Subcutaneous abdominal adipose tissue (tissue), 5 donors: ENCODE measurements around the gene SLC35G3.
"Not testable (repeated sequence)": the region's sequence is repeated elsewhere in the genome, so short reads cannot be mapped to it uniquely, and the experiment has no call there.

ENCODE experiments used
- H3K27ac ChIP-seq: one replicate; pipeline ENCODE4 v1.7.0; 2013; ENCODE audit warnings: low read depth, mild to moderate bottlenecking, inconsistent platforms, low read length, moderate library complexity
- H3K27me3 ChIP-seq, 5 donors: one replicate each; pipeline ENCODE4 v1.7.0; 2013; ENCODE audit warnings: low read length in 5 of 5, inconsistent platforms in 1 of 5; ENCODE audit not compliant: control insufficient read depth in 5 of 5, insufficient read depth in 4 of 5
- H3K36me3 ChIP-seq, 5 donors: one replicate each; pipeline ENCODE4 v1.7.0; 2013; ENCODE audit warnings: low read length in 5 of 5; ENCODE audit not compliant: control insufficient read depth in 5 of 5, insufficient read depth in 5 of 5
- H3K4me1 ChIP-seq, 5 donors: one replicate each; pipeline ENCODE4 v1.7.0; 2013; ENCODE audit warnings: low read length in 5 of 5, mild to moderate bottlenecking in 3 of 5, moderate library complexity in 1 of 5; ENCODE audit not compliant: control insufficient read depth in 5 of 5, insufficient read depth in 5 of 5
- H3K4me3 ChIP-seq, 5 donors: one replicate each; pipeline ENCODE4 v1.7.0; 2013; ENCODE audit warnings: low read length in 5 of 5, low read depth in 1 of 5
- H3K9ac ChIP-seq, 5 donors: one replicate each; pipeline ENCODE4 v1.7.0; 2013; ENCODE audit warnings: low read length in 5 of 5, mild to moderate bottlenecking in 4 of 5, moderate library complexity in 3 of 5
- H3K9me3 ChIP-seq, 5 donors: one replicate each; pipeline ENCODE4 v1.7.0; 2013; ENCODE audit warnings: low read length in 5 of 5; ENCODE audit not compliant: control insufficient read depth in 5 of 5
- donor health status: healthy.
- donor health status: healthy.
- donor health status: healthy.
- donor health status: healthy.
- donor health status: healthy.

SLC35G3 gene

DNA sequence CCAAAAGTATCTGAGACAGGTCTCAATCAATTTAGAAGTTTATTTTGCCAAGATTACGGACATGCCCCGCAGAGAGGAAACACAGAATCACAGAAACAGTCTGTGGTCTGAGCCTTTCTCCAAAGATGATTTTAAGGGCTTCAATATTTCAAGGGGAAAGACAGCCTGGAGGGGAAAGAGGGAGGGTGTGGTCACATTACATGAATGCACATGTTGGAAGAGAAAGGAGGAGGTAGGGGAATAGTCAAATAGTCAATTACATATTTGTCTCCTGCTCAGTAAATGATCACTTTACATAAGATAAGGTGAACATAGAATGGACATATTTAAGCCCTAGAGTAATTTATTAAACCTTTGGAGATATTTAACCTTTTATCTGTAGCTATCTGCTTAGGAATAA lies 34.3 kb downstream of the SLC35G3 start:
- Histone ChIP-seq H3K36me3 (no peaks in the 10 kb centered on the region), H3K27ac (no peak overlapping the region)

DNA sequence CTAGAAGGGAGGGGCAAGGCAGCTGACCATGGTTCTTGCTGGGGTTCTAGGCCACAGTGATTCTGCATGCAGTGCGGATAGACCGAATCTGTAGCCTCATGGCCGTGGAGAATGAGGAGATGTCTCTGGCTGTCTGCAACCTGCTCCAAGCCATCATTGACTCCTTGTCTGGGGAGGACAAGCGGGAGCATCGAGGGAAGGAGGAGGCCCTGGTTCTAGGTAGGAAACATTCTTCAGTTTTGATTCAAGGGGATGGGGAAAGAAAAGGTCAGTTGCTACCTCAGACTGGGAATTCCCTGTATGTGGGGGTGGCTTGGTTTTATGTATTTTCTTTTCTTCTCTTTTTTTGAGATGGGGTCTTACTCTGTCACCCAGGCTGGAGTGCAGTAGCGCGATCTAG lies 38.9 kb downstream of the SLC35G3 start:
- H3K27ac ChIP-seq = no peak overlapping the region
- no peak overlapping the region for H3K9ac ChIP-seq
- peaks cover 0 to 3% (median 0%) of the 10 kb centered on the region in 5 donors for H3K27me3 ChIP-seq
- no peaks in the 10 kb centered on the region for H3K36me3 ChIP-seq
- H3K4me1 ChIP-seq = no peaks in the 10 kb centered on the region
- H3K4me3 ChIP-seq = no peak overlapping the region
- H3K9me3 ChIP-seq = no peaks in the 10 kb centered on the region

More for the DNA sequence above, 34.3 kb downstream of the SLC35G3 start:
- H3K4me1 ChIP-seq = no peaks in the 10 kb centered on the region
- no peak overlapping the region for H3K4me3 ChIP-seq
- no peak overlapping the region for H3K9ac ChIP-seq
- H3K27me3 ChIP-seq = peaks cover 0 to 2% (median 0%) of the 10 kb centered on the region in 5 donors
- no peaks in the 10 kb centered on the region for H3K9me3 ChIP-seq

DNA sequence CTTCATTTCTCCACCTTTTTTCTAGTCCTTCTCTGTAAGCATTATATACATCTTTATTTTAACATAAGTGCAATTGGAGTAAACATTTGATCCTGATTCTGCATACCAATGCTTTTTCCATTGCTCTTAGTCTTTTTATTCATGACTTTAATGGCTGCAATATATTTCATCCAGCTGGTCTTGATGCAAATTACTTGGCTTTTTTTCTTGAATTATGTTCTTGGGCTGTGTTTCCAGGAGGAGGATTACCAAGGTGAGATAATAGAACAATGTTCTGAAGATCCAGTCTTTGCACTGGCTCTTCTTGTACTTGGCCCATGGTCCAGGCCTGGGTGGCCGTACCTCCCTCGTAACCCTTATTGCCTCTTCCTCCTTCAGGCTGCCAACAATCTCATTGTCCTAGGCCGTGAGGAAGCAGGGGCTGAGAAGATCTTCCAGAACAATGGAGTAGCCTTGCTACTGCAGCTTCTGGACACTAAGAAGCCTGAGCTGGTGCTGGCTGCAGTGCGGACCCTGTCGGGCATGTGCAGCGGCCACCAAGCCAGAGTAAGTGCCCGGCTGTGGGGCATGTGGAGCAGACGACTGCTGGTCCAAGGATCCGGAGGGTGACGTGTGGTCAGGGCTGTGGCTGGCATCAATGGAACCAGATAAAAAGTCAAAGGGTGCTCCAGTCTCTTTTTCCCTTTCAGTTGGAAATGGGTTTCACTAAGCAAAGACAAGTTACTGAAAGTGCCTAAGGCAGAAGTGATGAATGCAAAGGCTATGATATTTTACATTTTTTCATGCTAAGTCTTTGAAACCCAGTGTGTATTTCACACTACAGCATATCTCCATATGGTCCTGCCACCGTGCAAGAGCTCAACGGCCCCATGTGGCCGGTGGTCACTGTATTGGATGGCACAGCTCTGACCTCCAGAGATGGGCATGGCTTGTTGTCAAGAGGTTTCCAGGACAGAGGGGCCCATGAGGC lies 39.7 kb downstream of the SLC35G3 start:
- Histone ChIP-seq H3K9ac (no peak overlapping the region), H3K4me1 (no peaks in the 10 kb centered on the region), H3K9me3 (no peaks in the 10 kb centered on the region), H3K27ac (no peak overlapping the region), H3K36me3 (no peaks in the 10 kb centered on the region), H3K27me3 (peaks cover 0 to 3% (median 0%) of the 10 kb centered on the region in 5 donors), H3K4me3 (no peak overlapping the region)

DNA sequence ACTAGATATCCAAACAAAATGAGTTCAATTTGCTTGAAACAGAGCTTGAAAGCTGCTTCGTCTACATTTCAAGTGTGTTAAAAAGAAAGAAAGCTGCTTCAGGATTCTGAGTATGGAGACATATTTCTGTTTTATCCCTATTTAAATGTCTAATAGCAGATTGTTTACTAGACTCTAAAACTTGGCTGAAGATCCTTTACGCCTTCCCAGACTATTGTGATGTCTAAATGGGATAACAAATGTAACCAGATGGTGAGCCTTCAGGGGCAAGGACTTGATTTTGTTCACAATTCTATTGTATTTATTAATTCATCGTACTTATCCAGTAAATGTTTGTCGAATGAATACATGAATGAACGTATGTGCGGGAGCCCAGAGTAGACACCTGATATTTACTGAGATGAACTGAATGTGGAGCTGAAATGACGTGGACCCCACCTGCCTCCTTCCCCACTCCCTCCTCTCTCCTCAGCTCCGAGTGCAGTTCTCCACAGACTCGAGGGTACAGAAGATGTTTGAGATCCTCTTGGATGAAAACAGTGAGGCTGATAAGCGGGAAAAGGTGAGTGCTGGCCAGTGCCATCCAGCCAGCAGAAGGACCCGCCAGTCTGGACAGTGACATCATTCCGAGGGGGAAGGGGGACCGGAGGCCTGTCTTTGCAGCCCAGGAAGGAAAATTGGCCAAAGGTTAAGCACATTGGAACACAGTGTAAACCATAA lies 41.6 kb downstream of the SLC35G3 start:
- no peak overlapping the region for H3K27ac ChIP-seq
- H3K4me3 ChIP-seq = no peak overlapping the region
- H3K36me3 ChIP-seq = no peaks in the 10 kb centered on the region
- H3K27me3 ChIP-seq = peaks cover 0 to 3% (median 0%) of the 10 kb centered on the region in 5 donors
- no peaks in the 10 kb centered on the region for H3K9me3 ChIP-seq
- H3K4me1 ChIP-seq = peaks cover 0 to 15% (median 13%) of the 10 kb centered on the region in 5 donors
- no peak overlapping the region for H3K9ac ChIP-seq

DNA sequence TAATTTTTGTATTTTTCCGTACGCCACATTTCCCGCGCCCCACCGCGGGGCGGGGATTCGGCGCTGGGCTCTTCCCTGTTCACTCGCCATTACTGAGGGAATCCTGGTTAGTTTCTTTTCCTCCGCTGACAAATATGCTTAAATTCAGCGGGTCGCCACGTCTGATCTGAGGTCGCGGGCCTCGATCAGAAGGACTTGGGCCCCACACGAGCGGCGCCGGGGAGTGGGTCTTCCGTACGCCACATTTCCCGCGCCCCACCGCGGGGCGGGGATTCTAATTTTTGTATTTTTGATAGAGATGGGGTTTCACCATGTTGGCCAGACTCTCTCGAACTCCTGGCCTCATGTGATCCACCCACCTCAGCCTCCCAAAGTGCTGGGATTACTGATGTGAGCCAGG lies 43.1 kb downstream of the SLC35G3 start:
- not testable (repeated sequence) for H3K27ac ChIP-seq, H3K9ac ChIP-seq, H3K36me3 ChIP-seq, H3K4me3 ChIP-seq, H3K27me3 ChIP-seq, H3K9me3 ChIP-seq
- H3K4me1 ChIP-seq = peaks cover 0 to 15% (median 13%) of the 10 kb centered on the region in 5 donors

DNA sequence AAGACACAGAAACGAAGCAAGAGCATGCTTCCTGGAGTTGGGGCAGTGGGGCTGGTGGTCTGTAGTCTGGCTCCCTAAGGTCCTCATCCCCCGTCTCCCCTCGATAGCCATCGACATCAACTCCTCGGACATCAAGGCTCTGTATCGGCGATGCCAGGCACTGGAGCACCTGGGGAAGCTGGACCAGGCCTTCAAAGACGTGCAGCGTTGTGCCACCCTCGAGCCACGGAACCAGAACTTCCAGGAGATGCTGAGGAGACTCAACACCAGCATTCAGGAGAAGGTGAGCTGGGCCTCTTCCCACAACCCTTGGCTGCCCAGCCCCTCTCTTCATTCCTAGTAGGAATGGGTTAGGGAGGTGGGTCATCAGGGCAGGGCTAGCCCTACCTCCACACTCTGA lies 44.3 kb downstream of the SLC35G3 start:
- H3K27me3 ChIP-seq = peaks cover 0 to 1% (median 0%) of the 10 kb centered on the region in 5 donors
- H3K36me3 ChIP-seq = no peaks in the 10 kb centered on the region
- H3K9me3 ChIP-seq = no peaks in the 10 kb centered on the region
- H3K4me1 ChIP-seq = peaks cover 0 to 15% (median 13%) of the 10 kb centered on the region in 5 donors
- H3K9ac ChIP-seq = no peak overlapping the region
- no peak overlapping the region for H3K27ac ChIP-seq
- no peak overlapping the region for H3K4me3 ChIP-seq

DNA sequence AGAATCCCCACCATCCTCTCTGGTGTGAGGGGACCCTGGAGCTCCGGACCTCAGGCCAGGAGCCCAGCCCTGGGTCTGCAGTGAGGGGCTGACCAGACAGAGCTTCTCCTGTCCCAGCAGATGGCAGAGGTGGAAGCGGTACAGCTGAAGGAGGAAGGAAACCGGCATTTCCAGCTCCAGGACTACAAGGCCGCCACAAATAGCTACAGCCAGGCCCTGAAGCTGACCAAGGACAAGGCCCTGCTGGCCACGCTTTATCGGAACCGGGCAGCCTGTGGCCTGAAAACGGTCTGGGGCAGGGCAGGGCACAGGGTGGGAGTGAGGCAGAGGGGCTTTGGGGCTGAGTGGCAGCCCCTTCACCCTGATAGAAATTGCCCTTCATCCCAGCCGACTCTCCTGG lies 46.0 kb downstream of the SLC35G3 start:
- no peak overlapping the region for H3K27ac ChIP-seq
- H3K27me3 ChIP-seq = no peaks in the 10 kb centered on the region
- peaks cover 0 to 15% (median 13%) of the 10 kb centered on the region in 5 donors for H3K4me1 ChIP-seq
- peak overlapping the region in 3 of 5 donors; percentile 25 to 66 (median 41) for H3K9ac ChIP-seq
- H3K9me3 ChIP-seq = no peaks in the 10 kb centered on the region
- no peak overlapping the region for H3K4me3 ChIP-seq
- H3K36me3 ChIP-seq = no peaks in the 10 kb centered on the region

DNA sequence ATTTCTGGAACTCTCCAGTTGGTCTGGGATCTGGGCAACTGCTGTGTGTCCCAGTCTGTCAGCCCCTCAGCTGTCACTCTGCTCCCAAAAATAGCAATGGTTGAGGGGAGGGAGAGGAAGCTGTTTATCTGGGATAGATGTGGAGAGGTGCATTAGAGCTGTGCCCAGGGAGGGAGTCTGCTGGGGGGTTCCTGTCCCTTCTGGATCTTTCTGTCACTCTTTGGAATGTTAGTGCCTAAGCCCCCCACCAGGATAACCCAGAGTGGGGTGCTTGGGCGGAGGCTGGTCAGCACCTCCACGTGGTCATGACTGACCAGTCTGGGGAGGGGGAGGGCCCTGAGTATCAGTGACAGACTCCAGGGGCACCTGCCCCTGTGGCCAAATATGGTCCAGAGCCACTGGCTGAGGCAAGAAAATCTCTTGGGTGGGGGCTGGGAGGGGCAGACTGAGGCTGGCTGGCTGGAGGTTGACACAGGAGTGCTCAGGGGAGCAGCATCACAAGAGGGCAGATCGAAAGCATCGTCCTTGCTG lies 46.8 kb downstream of the SLC35G3 start, which contains the start of gene UNC45B:
Gene UNC45B (plus strand): TSS at position 443 of the 531 bp plus-strand sequence. CDS start 447 bp downstream, outside the sequence.
- no peak within 1 kb of the TSS for H3K27ac ChIP-seq
- no peak within 1 kb of the TSS for H3K4me3 ChIP-seq
- peaks cover under 1 to 15% (median 14%) of the 10 kb centered on the region in 5 donors for H3K4me1 ChIP-seq
- H3K36me3 ChIP-seq = no peaks in the 10 kb centered on the region
- H3K27me3 ChIP-seq = no peaks in the 10 kb centered on the region
- H3K9me3 ChIP-seq = no peaks in the 10 kb centered on the region
- peak within 1 kb of the TSS in 3 of 5 donors; percentile 25 to 66 (median 41) for H3K9ac ChIP-seq

- Histone ChIP-seq H3K36me3 (no peaks in the 10 kb centered on the region), H3K9ac (no peak overlapping the region)
Observed at GRCh38 chr17:35146214-35146833, 47.9 kb downstream of the SLC35G3 start.

More at GRCh38 chr17:35146214-35146833, 47.9 kb downstream of the SLC35G3 start:
- Histone ChIP-seq H3K27me3 (no peaks in the 10 kb centered on the region), H3K27ac (no peak overlapping the region), H3K9me3 (no peaks in the 10 kb centered on the region), H3K4me1 (peaks cover 8 to 23% (median 20%) of the 10 kb centered on the region in 5 donors), H3K4me3 (no peak overlapping the region)
